Measurements from ENCODE around the gene ASCC1.

DNA sequence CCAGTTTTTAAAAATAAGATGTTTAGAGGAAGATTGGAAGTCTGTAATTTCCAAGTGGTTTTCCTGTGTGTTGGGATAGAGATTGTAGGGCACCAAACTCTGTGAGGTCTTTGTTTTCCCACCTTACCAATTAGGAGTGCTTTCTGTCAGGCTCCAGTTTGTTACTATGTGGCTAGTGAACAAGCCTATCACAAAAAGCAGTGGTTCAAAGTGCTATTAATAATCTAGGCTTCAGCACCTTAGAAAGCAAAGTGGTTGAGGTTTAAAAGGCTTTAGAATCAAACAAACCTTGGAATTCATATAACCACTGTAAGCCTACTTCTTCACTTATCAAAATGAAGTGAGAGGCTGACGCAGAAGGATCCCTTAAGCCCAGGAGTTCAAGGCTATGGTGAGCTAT is 11.4 kb downstream of the ASCC1 start:
- TF ChIP-seq, protein P1, sequence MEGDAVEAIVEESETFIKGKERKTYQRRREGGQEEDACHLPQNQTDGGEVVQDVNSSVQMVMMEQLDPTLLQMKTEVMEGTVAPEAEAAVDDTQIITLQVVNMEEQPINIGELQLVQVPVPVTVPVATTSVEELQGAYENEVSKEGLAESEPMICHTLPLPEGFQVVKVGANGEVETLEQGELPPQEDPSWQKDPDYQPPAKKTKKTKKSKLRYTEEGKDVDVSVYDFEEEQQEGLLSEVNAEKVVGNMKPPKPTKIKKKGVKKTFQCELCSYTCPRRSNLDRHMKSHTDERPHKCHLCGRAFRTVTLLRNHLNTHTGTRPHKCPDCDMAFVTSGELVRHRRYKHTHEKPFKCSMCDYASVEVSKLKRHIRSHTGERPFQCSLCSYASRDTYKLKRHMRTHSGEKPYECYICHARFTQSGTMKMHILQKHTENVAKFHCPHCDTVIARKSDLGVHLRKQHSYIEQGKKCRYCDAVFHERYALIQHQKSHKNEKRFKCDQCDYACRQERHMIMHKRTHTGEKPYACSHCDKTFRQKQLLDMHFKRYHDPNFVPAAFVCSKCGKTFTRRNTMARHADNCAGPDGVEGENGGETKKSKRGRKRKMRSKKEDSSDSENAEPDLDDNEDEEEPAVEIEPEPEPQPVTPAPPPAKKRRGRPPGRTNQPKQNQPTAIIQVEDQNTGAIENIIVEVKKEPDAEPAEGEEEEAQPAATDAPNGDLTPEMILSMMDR (IDR thresholded peaks at IDR 0.05; ENCODE audit: poor library complexity), result no peak
- TF ChIP-seq EZH2 (IDR thresholded peaks at IDR 0.05; ENCODE audit: borderline replicate concordance) (no peak), EZH2phosphoT487 (IDR thresholded peaks at IDR 0.05; ENCODE audit: low read depth, severe bottlenecking, unreplicated experiment) (no peak)
